22Rv1 (cell line): ENCODE measurements around the gene CALCR.

Source experiments
- CTCF ChIP-seq: fragments of 450-650 bp; IDR thresholded peaks from 2 replicates; pipeline ENCODE4 v1.5.1; 2017; ENCODE audit warnings: mild to moderate bottlenecking
- ZFX ChIP-seq: fragments of 450-650 bp; IDR thresholded peaks from 2 replicates; pipeline ENCODE4 v1.6.1; 2017; ENCODE audit warnings: antibody characterized with exemption, borderline replicate concordance

GRCh38 chr7:93551931-93552330 lies 22.6 kb downstream of the CALCR start:
- TF ChIP-seq CTCF, result no peak
- no peak for TF ChIP-seq ZFX
